Progenitor cell of endocrine pancreas (in vitro differentiated cells): ENCODE data around the gene CLDN2. TPM values are rescaled to one million over a fixed set of nuclear protein-coding genes. Genes with fewer than 3 reads are reported as not detected.

Experiments
- DNase-seq: peaks from one replicate; pipeline ENCODE4 v3.0.0; 2021; ENCODE audit warnings: low spot score; ENCODE audit not compliant: unreplicated experiment
- H3K27ac Mint-ChIP-seq: 2 replicates; pipeline ENCODE4 v1.8.0; 2021; ENCODE audit warnings: mild to moderate bottlenecking, moderate library complexity, mixed read lengths
- H3K27me3 Mint-ChIP-seq: 2 replicates; pipeline ENCODE4 v1.8.0; 2021; ENCODE audit warnings: mixed read lengths
- H3K36me3 Mint-ChIP-seq: 2 replicates; pipeline ENCODE4 v1.8.0; 2022; ENCODE audit warnings: mixed read lengths; ENCODE audit not compliant: insufficient read depth
- H3K4me1 Mint-ChIP-seq: 2 replicates; pipeline ENCODE4 v1.8.0; 2021; ENCODE audit warnings: low read depth, mixed read lengths
- H3K4me3 Mint-ChIP-seq: 2 replicates; pipeline ENCODE4 v1.8.0; 2021; ENCODE audit warnings: low read depth, mild to moderate bottlenecking, moderate library complexity, mixed read lengths
- H3K9me3 Mint-ChIP-seq: 2 replicates; pipeline ENCODE4 v1.8.0; 2021; ENCODE audit warnings: low read depth, mixed read lengths
- CTCF ChIP-seq: fragments of 200-600 bp; sonication (generic); IDR thresholded peaks from one replicate; pipeline ENCODE4 v1.5.0; 2021; ENCODE audit warnings: antibody characterized with exemption, mild to moderate bottlenecking; ENCODE audit not compliant: unreplicated experiment
- total RNA-seq: library from RNA; stranded (reverse); gene quantifications from 2 replicates; pipeline ENCODE4 v1.2.1, GENCODE V29; 2021

CLDN2 gene
- total RNA-seq, 1 donor from 2014 or later = 1.2 TPM

- H3K4me3 Mint-ChIP-seq = no peak overlapping the region
Observed at GRCh38 chrX:106932492-106932923, 12.3 kb downstream of the CLDN2 start.

GRCh38 chrX:106932960-106933537 is 12.8 kb downstream of the CLDN2 start:
- Mint-ChIP-seq H3K27ac (no peak overlapping the region), H3K9me3 (no peaks in the 10 kb centered on the region), H3K4me1 (peaks cover 8% of the 10 kb centered on the region), H3K4me3 (no peak overlapping the region), H3K27me3 (no peaks in the 10 kb centered on the region), H3K36me3 (no peaks in the 10 kb centered on the region)
- no peak for TF ChIP-seq CTCF
- no peak for DNase-seq

More at GRCh38 chrX:106932492-106932923, 12.3 kb downstream of the CLDN2 start:
- no peak for DNase-seq
- H3K27me3 Mint-ChIP-seq = no peaks in the 10 kb centered on the region
- no peaks in the 10 kb centered on the region for H3K9me3 Mint-ChIP-seq
- no peak for TF ChIP-seq CTCF
- H3K27ac Mint-ChIP-seq = peak overlapping the region; percentile 59
- peaks cover 13% of the 10 kb centered on the region for H3K4me1 Mint-ChIP-seq
- no peaks in the 10 kb centered on the region for H3K36me3 Mint-ChIP-seq

- Mint-ChIP-seq H3K36me3 (no peaks in the 10 kb centered on the region), H3K9me3 (no peaks in the 10 kb centered on the region), H3K27me3 (no peaks in the 10 kb centered on the region), H3K4me3 (no peak overlapping the region), H3K4me1 (peaks cover 8% of the 10 kb centered on the region), H3K27ac (no peak overlapping the region)
- no peak for TF ChIP-seq CTCF
- DNase-seq = no peak
Observed at GRCh38 chrX:106933538-106933961, 13.3 kb downstream of the CLDN2 start.

- Mint-ChIP-seq H3K4me1 (peaks cover 8% of the 10 kb centered on the region), H3K9me3 (no peaks in the 10 kb centered on the region), H3K27me3 (no peaks in the 10 kb centered on the region), H3K36me3 (no peaks in the 10 kb centered on the region), H3K27ac (no peak overlapping the region), H3K4me3 (no peak overlapping the region)
- DNase-seq = no peak
- TF ChIP-seq CTCF = no peak
Observed at GRCh38 chrX:106935175-106935574, 15.0 kb downstream of the CLDN2 start.

GRCh38 chrX:106936246-106936645 is 16.0 kb downstream of the CLDN2 start:
- Mint-ChIP-seq H3K27me3 (no peaks in the 10 kb centered on the region), H3K4me3 (no peak overlapping the region), H3K27ac (no peak overlapping the region), H3K9me3 (peaks cover 3% of the 10 kb centered on the region), H3K36me3 (no peaks in the 10 kb centered on the region), H3K4me1 (peaks cover 6% of the 10 kb centered on the region)
- TF ChIP-seq CTCF = no peak
- DNase-seq = no peak
